Muscle layer of colon (tissue), 2 donors: Measurements from ENCODE around the gene RAB10.
"Not testable (repeated sequence)": the region's sequence is repeated elsewhere in the genome, so short reads cannot be mapped to it uniquely, and the experiment has no call there.

ENCODE experiments used
- H3K27ac ChIP-seq: one replicate; pipeline ENCODE4 v1.7.0; 2013; ENCODE audit warnings: low read depth, mild to moderate bottlenecking, low read length, moderate library complexity
- H3K27me3 ChIP-seq, 2 donors: one replicate each; pipeline ENCODE4 v1.7.0; 2013; ENCODE audit warnings: low read length in 2 of 2, mild to moderate bottlenecking in 2 of 2; ENCODE audit not compliant: insufficient read depth in 2 of 2, control insufficient read depth in 1 of 2
- H3K36me3 ChIP-seq: one replicate; pipeline ENCODE4 v1.7.0; 2013; ENCODE audit warnings: mild to moderate bottlenecking, low read length; ENCODE audit not compliant: insufficient read depth
- H3K4me1 ChIP-seq: one replicate; pipeline ENCODE4 v1.7.0; 2013; ENCODE audit warnings: mild to moderate bottlenecking, low read length; ENCODE audit not compliant: insufficient read depth
- H3K4me3 ChIP-seq, 2 donors: one replicate each; pipeline ENCODE4 v1.7.0; 2013; ENCODE audit warnings: low read length in 2 of 2, low read depth in 1 of 2, mild to moderate bottlenecking in 1 of 2, moderate library complexity in 1 of 2
- H3K9ac ChIP-seq: one replicate; pipeline ENCODE4 v1.7.0; 2013; ENCODE audit warnings: low read length
- H3K9me3 ChIP-seq: one replicate; pipeline ENCODE4 v1.7.0; 2013; ENCODE audit warnings: mild to moderate bottlenecking, low read length
- donor health status: abdominal sarcoma.
- donor health status: Adenocarcinoma of cecum.

The RAB10 gene

GRCh38 chr2:26166541-26166940, 132.7 kb downstream of the RAB10 start:
- not testable (repeated sequence) for H3K9me3 ChIP-seq, H3K4me3 ChIP-seq, H3K27me3 ChIP-seq, H3K4me1 ChIP-seq, H3K27ac ChIP-seq, H3K36me3 ChIP-seq, H3K9ac ChIP-seq

DNA sequence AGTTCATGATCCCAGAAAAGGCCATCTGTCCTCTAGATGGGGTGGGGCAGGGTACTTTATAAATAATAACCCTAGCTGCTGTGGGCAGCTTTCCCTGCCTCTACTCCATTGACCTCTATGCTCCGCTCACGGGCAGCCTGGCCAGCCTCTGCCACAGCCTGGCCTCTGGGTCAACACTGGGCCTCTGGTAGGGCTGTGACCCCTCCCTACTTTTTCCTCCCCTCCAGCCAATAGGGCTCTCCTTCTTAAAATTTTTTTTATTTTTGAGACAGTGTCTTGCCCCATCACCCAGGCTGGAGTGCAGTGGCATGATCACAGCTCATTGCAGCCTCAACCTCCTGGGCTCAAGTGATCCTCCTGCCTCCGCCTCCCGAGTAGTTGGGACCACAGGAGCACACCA, 134.9 kb downstream of the RAB10 start:
- H3K9me3 ChIP-seq, result no peaks in the 10 kb centered on the region
- H3K27ac ChIP-seq, result no peak overlapping the region
- no peak overlapping the region for H3K9ac ChIP-seq
- H3K4me1 ChIP-seq, result no peaks in the 10 kb centered on the region
- peaks cover 6 to 18% of the 10 kb centered on the region in 2 donors for H3K27me3 ChIP-seq
- H3K36me3 ChIP-seq, result no peaks in the 10 kb centered on the region
- no peak overlapping the region for H3K4me3 ChIP-seq

- peaks cover 6 to 23% of the 10 kb centered on the region in 2 donors for H3K27me3 ChIP-seq
- H3K9me3 ChIP-seq, result no peaks in the 10 kb centered on the region
- H3K4me3 ChIP-seq, result no peak overlapping the region
- H3K27ac ChIP-seq, result no peak overlapping the region
- no peaks in the 10 kb centered on the region for H3K36me3 ChIP-seq
- no peak overlapping the region for H3K9ac ChIP-seq
- no peaks in the 10 kb centered on the region for H3K4me1 ChIP-seq
Measured at GRCh38 chr2:26169226-26169625, 135.3 kb downstream of the RAB10 start.

GRCh38 chr2:26169681-26170414, 136.0 kb downstream of the RAB10 start:
- no peaks in the 10 kb centered on the region for H3K36me3 ChIP-seq
- no peaks in the 10 kb centered on the region for H3K9me3 ChIP-seq
- H3K9ac ChIP-seq, result no peak overlapping the region
- no peak overlapping the region for H3K27ac ChIP-seq
- H3K4me1 ChIP-seq, result no peaks in the 10 kb centered on the region
- H3K27me3 ChIP-seq, result peaks cover 9 to 29% of the 10 kb centered on the region in 2 donors
- no peak overlapping the region for H3K4me3 ChIP-seq

GRCh38 chr2:26170795-26171194, 136.9 kb downstream of the RAB10 start:
- H3K27me3 ChIP-seq, result peaks cover 14 to 38% of the 10 kb centered on the region in 2 donors

DNA sequence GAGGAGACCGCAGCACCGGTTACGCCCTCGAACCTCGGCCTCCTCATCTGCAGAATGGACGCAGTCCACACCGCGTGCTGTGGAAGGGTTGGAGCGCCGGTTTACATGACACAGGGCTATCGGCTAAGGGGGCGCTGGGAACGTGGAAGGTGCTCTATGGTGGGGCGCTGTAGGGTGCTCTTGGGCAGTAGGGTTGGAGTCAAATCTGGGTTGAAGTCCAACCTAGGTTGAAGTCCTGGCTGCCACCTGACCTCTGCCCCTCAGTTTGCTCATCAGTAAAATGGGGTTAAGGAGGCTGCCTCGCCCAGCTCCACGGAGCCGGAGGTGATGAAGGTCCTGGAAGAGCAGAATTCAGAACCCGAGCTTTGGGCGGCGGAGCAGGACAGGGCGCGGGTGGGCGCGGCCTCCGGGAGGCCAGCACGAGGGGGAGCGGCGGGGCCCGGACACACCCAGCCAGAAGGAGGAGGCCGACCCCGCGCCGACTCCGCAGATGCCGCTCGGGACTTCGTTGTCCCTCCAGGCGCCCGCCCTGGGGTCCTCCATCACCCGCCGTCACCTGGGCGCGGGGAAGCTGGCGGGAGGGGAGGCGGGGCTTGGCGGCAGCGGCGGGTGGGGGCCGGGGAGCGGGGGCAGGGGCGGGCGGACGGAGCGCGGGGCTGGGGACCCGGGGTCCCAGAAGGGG, 138.4 kb downstream of the RAB10 start:
- Histone ChIP-seq H3K9ac (no peak overlapping the region), H3K4me3 (no peak overlapping the region), H3K27me3 (peaks cover 14 to 44% of the 10 kb centered on the region in 2 donors), H3K9me3 (no peaks in the 10 kb centered on the region), H3K4me1 (no peaks in the 10 kb centered on the region), H3K36me3 (no peaks in the 10 kb centered on the region), H3K27ac (no peak overlapping the region)

More at GRCh38 chr2:26170795-26171194, 136.9 kb downstream of the RAB10 start:
- no peak overlapping the region for H3K9ac ChIP-seq
- no peaks in the 10 kb centered on the region for H3K9me3 ChIP-seq
- H3K4me1 ChIP-seq, result no peaks in the 10 kb centered on the region
- H3K27ac ChIP-seq, result no peak overlapping the region
- H3K36me3 ChIP-seq, result no peaks in the 10 kb centered on the region
- no peak overlapping the region for H3K4me3 ChIP-seq

GRCh38 chr2:26172871-26173775, 139.2 kb downstream of the RAB10 start, which contains the start of gene GAREM2:
TSS of gene GAREM2 (plus strand) at chr2:26173088. CDS start at chr2:26173221, 133 bp downstream.
- no peaks in the 10 kb centered on the region for H3K4me1 ChIP-seq
- H3K27me3 ChIP-seq, result peaks cover 14 to 44% of the 10 kb centered on the region in 2 donors
- H3K27ac ChIP-seq, result no peak within 1 kb of the TSS
- H3K9ac ChIP-seq, result no peak within 1 kb of the TSS
- no peaks in the 10 kb centered on the region for H3K36me3 ChIP-seq
- peak within 1 kb of the TSS in 1 of 2 donors; percentile 20 for H3K4me3 ChIP-seq
- H3K9me3 ChIP-seq, result no peaks in the 10 kb centered on the region

DNA sequence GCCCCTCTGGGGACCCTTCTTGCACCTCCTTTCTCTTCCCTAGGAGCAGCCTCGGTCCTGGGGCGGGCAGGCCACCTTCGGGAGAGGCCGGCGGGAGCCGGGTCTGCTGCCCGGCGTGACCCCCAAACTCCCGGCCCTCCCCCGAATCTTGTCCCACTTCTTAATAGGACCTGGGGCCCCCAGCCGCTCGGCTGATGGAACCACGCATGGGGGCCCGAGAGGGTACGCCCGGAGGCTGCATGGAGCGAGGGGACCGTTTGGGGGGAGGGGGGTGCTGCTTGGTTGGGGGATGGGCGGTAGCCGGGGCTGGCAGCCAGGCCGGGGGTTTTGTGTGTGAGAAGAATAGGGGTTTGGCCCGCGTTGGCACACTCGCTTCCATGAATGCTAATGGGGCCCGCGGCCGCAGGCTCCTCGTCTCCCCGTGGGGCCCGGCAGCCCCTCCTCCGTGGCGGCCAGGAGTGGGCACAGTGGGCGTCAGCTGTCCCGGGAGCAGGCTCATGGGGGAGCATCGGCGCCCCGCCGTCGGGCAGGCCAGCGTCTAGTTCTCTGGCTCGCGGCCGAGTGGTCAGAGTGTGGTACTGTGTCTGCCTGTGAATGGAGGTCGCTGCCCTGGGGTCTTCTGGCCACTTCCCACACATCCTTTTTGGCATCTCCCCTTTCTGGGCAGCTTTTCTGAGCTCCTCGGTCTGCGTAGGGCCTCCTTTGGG, 140.0 kb downstream of the RAB10 start:
- Histone ChIP-seq H3K27ac (no peak overlapping the region), H3K9ac (no peak overlapping the region), H3K9me3 (no peaks in the 10 kb centered on the region), H3K36me3 (no peaks in the 10 kb centered on the region), H3K4me3 (no peak overlapping the region), H3K27me3 (peaks cover 14 to 44% of the 10 kb centered on the region in 2 donors), H3K4me1 (no peaks in the 10 kb centered on the region)

DNA sequence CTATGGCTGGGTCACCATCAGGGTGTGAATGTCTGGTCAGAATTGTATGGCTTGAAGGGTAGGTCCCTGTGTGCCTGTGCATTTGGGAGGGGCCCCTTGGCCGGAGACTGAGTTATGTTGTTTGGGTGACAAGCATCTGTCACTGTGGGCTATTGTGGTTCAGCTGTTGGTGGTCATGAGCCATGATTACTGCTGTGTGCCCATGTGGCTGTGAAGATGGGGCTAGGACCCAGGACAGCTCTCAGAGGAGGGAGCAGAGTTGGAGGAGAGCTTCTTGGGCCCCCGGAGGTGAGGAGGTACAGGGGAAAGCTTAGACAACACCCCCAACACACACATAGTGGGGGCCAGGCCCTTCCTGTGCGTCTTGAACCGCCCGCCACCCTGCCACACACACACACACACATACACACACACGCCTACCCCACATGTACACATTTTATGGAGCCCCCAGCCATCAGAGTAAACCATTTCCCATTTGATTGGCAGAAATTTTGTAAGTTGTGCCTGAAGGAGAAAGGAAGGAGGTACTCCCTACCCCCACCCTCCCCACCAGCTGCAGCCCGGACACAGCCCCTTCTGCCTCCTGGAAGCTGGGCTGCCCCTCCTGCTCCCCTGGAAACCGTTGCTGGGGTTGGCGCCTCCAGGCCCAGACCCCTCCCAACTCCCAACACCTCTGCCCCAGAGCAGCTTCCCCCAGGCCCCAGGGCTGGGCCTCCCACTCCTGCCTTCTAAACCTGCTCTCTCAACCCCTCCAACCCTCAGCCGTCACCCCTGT, 141.0 kb downstream of the RAB10 start:
- Histone ChIP-seq H3K4me3 (no peak overlapping the region), H3K27ac (no peak overlapping the region), H3K9ac (no peak overlapping the region), H3K9me3 (no peaks in the 10 kb centered on the region), H3K4me1 (no peaks in the 10 kb centered on the region), H3K27me3 (peaks cover 14 to 48% of the 10 kb centered on the region in 2 donors), H3K36me3 (no peaks in the 10 kb centered on the region)

- no peaks in the 10 kb centered on the region for H3K9me3 ChIP-seq
- no peak overlapping the region for H3K9ac ChIP-seq
- no peak overlapping the region for H3K4me3 ChIP-seq
- peaks cover 14 to 48% of the 10 kb centered on the region in 2 donors for H3K27me3 ChIP-seq
- H3K4me1 ChIP-seq, result no peaks in the 10 kb centered on the region
- no peak overlapping the region for H3K27ac ChIP-seq
- H3K36me3 ChIP-seq, result no peaks in the 10 kb centered on the region
Measured at GRCh38 chr2:26175466-26176278, 141.8 kb downstream of the RAB10 start.
